ENCODE data around the gene SMNDC1.

SMNDC1 gene

GRCh38 chr10:110327262-110327914, 22.7 kb upstream of the SMNDC1 start:
- no peak for TF ChIP-seq EZH2 (IDR thresholded peaks at IDR 0.05; ENCODE audit: borderline replicate concordance, low read length)
- H3K9ac ChIP-seq (ENCODE audit: low read length): no peak overlapping the region

GRCh38 chr10:110326351-110327032, 21.8 kb upstream of the SMNDC1 start:
- Histone ChIP-seq H3K4me2 (ENCODE audit: low read length) (no peak overlapping the region), H3K9me2 (ENCODE audit: low read depth, low read length) (no peaks in the 10 kb centered on the region), H3K27me3 (ENCODE audit: insufficient read depth, low read length) (no peaks in the 10 kb centered on the region), H3K27ac (ENCODE audit: low read depth, low read length, poor library complexity, severe bottlenecking) (no peak overlapping the region), H3F3A (ENCODE audit: insufficient read depth, low read length) (no peaks in the 10 kb centered on the region), H3K36me3 (ENCODE audit: insufficient read depth, low read length) (no peaks in the 10 kb centered on the region; the same call in 1 of the 2 replicates), H3K4me1 (ENCODE audit: insufficient read depth, low read length, severe bottlenecking) (no peaks in the 10 kb centered on the region), H3K9ac (ENCODE audit: low read length) (no peak overlapping the region), H3K9me3 (ENCODE audit: low read length) (no peaks in the 10 kb centered on the region), H3K79me2 (ENCODE audit: insufficient read depth, low read length) (no peaks in the 10 kb centered on the region), H3K4me3 (ENCODE audit: low read depth, low read length, poor library complexity, severe bottlenecking) (no peak overlapping the region), H2AFZ (ENCODE audit: low read length) (no peak overlapping the region), H4K20me1 (ENCODE audit: insufficient read depth, low read length) (no peaks in the 10 kb centered on the region)
- no peak for TF ChIP-seq EZH2 (IDR thresholded peaks at IDR 0.05; ENCODE audit: borderline replicate concordance, low read length)

More at GRCh38 chr10:110327262-110327914, 22.7 kb upstream of the SMNDC1 start:
- Histone ChIP-seq H3F3A (ENCODE audit: insufficient read depth, low read length) (no peaks in the 10 kb centered on the region), H3K4me3 (ENCODE audit: low read depth, low read length, poor library complexity, severe bottlenecking) (no peak overlapping the region), H3K4me2 (ENCODE audit: low read length) (no peak overlapping the region), H4K20me1 (ENCODE audit: insufficient read depth, low read length) (no peaks in the 10 kb centered on the region), H3K36me3 (ENCODE audit: insufficient read depth, low read length) (no peaks in the 10 kb centered on the region; the same call in 1 of the 2 replicates), H3K4me1 (ENCODE audit: insufficient read depth, low read length, severe bottlenecking) (no peaks in the 10 kb centered on the region), H2AFZ (ENCODE audit: low read length) (no peak overlapping the region), H3K79me2 (ENCODE audit: insufficient read depth, low read length) (no peaks in the 10 kb centered on the region), H3K9me2 (ENCODE audit: low read depth, low read length) (no peaks in the 10 kb centered on the region), H3K27ac (ENCODE audit: low read depth, low read length, poor library complexity, severe bottlenecking) (no peak overlapping the region), H3K27me3 (ENCODE audit: insufficient read depth, low read length) (no peaks in the 10 kb centered on the region), H3K9me3 (ENCODE audit: low read length) (no peaks in the 10 kb centered on the region)

- H3K27me3 ChIP-seq (ENCODE audit: insufficient read depth, low read length): no peaks in the 10 kb centered on the region
Observed at GRCh38 chr10:110324805-110325280, 20.1 kb upstream of the SMNDC1 start.

More at GRCh38 chr10:110324805-110325280, 20.1 kb upstream of the SMNDC1 start:
- TF ChIP-seq EZH2 (IDR thresholded peaks at IDR 0.05; ENCODE audit: borderline replicate concordance, low read length) (no peak), CTCF (IDR thresholded peaks at IDR 0.05; ENCODE audit: low read length) (no peak)
- no peak overlapping the region for H3K4me2 ChIP-seq (ENCODE audit: low read length)
- no peak overlapping the region for H2AFZ ChIP-seq (ENCODE audit: low read length)
- no peak overlapping the region for H3K4me3 ChIP-seq (ENCODE audit: low read depth, low read length, poor library complexity, severe bottlenecking)
- no peaks in the 10 kb centered on the region for H3K4me1 ChIP-seq (ENCODE audit: insufficient read depth, low read length, severe bottlenecking)
- no peaks in the 10 kb centered on the region; the same call in 1 of the 2 replicates for H3K36me3 ChIP-seq (ENCODE audit: insufficient read depth, low read length)
- H3K27ac ChIP-seq (ENCODE audit: low read depth, low read length, poor library complexity, severe bottlenecking): no peak overlapping the region
- no peaks in the 10 kb centered on the region for H3K79me2 ChIP-seq (ENCODE audit: insufficient read depth, low read length)
- H4K20me1 ChIP-seq (ENCODE audit: insufficient read depth, low read length): no peaks in the 10 kb centered on the region
- no peaks in the 10 kb centered on the region for H3K9me3 ChIP-seq (ENCODE audit: low read length)
- H3F3A ChIP-seq (ENCODE audit: insufficient read depth, low read length): no peaks in the 10 kb centered on the region
- H3K9ac ChIP-seq (ENCODE audit: low read length): no peak overlapping the region
- H3K9me2 ChIP-seq (ENCODE audit: low read depth, low read length): no peaks in the 10 kb centered on the region

Data from OCI-LY1 (cell line).